HG03521 (cell line): ENCODE measurements around the gene ZNF133.
"Not testable (repeated sequence)": the region's sequence is repeated elsewhere in the genome, so short reads cannot be mapped to it uniquely, and the experiment has no call there.

Experiments
- ATAC-seq: cut with Tn5 transposase; IDR thresholded peaks from one replicate; pipeline ENCODE4 v1.9.1; 2021; ENCODE audit warnings: mild to moderate bottlenecking, moderate library complexity; ENCODE audit not compliant: unreplicated experiment

ZNF133 gene

DNA sequence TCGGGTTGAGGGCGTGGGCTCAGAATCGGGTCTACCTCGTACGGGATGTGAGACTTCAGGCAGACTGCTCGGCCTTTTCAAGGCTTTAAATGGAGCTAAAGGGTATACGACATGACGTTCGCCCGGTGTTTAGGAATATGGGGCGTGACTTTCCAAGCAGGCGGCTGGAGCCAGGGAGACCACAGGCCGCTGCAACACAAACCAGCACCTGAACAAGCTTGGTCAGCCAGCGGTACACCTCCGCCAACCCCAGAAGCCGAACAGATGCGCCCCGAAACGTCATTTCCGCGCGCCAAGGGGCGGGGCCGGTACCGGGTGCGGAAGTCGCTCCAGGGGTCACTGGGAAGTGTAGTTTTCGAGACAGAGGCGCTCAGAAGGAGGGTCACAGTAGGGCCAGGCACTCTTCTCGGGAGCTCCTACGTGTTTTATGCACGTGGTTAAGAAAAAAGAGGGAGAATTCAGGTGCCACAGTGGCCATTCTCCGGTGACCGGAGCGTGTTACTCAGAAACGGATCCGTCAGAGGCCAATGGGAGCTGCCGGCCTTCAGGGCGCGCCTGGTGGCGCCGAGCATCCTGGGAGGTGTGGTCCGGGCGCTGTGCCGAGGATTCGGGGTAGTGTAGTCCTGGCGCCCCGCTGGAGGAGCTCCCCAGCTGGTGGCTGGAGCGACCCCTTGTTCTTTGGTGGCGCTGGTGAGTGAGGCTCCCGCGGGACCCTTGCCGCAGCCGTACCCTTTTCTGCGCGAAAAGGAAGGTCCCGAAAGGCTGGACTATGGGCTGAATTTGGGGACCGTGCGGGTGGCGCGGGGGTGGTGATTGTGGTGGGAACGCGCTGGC, at the start of gene ZNF133:
Gene ZNF133, plus strand, starts transcription at position 613 of the 834 bp plus-strand sequence. CDS start 17,160 bp downstream, outside the sequence.
- ATAC-seq, result peak; percentile 96

DNA sequence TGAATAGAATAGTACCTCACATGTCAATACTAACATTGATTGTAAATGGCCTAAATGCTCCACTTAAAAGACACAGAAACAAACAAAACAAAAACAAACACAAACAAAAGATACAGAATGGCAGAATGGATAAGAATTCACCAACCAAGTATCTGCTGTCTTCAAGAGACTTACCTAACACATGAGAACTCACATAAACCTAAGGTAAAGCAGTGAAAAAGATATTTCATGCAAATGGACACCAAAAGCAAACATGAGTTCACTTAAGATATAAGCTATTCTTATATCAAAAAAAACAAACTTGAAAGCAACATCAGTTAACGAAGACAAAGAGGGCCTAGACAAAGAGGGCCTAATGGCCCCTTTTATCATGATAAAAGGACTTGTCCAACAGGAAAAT, 47.3 kb upstream of the ZNF133 start:
- ATAC-seq, result no peak

DNA sequence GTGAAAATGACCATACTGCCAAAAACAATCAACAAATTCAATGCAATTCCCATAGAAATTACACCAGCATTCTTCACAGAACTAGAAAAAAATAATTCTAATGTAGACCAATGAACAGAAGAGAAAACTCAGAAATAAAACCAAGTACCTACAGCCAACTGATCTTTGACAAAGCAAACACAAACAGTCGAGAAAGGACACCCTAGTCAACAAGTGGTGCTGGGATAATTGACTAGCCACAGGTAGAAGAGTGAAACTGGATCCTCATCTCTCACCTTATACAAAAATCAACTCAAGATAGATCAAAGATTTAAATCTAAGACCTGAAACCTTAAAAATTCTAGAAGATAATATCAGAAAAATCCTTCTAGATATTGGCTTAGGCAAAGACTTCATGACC, 44.5 kb upstream of the ZNF133 start:
- ATAC-seq, result no peak

DNA sequence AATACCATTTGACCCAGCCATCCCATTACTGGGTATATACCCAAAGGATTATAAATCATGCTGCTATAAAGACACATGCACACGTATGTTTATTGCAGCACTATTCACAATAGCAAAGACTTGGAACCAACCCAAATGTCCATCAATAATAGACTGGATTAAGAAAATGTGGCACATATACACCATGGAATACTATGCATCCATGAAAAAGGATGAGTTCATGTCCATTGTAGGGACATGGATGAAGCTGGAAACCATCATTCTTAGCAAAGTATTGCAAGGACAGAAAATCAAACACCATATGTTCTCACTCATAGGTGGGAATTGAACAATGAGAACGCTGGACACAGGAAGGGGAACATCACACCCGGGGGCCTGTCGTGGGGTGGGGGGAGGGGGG, 39.8 kb upstream of the ZNF133 start:
- ATAC-seq, result not testable (repeated sequence)

DNA sequence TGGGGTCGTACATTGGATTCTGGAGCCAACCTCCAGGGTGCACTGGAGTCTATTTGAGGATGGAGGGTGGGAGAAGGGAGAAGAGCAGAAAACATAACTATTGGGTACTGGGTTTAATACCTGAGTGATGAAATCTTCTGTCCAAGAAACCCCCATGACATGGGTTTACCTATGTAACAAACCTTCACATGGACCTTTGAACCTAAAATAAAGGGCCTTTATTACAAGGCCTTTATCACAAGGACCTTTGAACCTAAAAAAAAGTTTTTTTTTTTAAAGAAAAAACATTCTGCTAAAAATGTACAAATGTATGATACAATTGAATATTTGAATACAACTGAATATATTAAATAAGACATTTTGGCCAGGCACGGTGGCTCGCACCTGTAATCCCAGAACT, 38.1 kb upstream of the ZNF133 start:
- no peak for ATAC-seq

DNA sequence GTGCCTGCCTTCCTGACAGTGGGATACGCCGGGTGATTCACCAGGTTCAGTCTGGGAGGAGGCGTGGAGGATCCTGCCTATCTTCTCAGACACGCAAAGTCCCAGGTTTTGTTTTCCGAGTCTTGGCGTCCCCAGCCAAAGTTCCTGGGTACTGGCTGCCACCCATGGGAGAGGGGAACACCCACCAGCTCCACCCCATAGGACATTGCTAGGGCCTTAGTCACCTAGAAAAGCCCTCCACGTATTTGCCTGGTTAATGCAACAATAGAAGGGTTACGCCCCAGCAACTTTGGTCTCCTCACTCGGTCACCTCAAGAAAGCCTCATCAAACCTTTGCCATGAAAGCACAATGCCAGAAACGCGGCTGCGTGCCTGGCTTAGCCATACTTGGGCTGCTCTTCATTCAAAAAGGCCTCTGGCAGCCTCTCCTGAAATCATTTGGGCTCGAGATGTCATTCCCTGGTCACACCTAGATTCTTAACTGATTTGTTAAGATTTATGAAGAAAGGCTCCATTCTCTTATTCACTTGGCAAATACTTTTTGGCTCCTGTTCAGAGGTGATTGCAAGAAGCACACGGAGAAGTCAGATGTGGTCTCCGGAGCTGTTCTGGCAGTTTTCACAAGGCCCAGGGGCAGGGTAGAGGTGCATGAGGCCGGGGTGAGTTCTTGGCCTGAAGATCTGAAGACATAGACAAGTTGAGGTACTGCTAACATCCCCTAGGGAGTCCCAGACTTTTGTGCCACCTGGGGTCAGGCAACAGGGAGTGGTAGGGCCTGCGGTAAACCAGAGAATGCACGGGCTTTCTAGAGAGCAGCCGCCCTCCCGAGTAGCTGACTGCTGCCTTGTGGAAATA, 35.5 kb upstream of the ZNF133 start:
- no peak for ATAC-seq

DNA sequence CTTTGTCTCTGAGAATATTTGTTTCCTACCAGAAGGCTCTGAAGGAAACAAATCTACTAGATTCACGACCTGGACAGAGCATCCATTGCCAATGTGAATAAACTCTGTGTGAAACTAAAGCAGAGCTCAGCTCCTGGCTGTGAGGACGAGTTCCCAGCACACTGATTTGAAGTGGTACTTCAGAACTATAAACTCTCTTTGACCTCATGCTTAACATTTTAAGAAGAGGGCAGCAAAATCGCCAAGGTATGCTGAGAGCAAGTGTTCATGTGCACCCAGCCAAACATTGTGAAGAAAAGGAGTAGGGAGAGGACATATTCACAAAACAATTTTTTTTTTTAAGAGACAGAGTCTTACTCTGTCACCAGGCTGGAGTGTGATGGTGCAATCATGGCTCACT, 33.7 kb upstream of the ZNF133 start:
- ATAC-seq, result no peak

DNA sequence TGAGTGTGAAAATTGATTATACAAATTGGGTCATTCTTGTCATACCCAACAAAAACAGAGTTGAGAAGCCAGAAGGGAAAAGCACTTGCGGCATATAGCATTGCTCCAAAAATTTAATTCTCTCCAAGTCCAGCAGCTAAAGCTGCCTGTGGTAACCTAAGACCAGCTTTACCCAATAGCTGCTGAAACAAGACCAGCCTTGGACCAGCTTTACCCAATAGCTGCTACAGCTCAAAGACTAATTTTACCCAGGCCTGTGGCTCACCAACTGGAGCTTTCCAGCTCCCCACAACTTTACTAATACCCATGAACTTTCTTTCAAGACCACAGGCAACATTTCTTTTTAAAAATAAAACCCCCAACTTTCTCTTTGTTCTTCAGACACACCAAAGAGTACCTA, 32.8 kb upstream of the ZNF133 start:
- ATAC-seq, result no peak

DNA sequence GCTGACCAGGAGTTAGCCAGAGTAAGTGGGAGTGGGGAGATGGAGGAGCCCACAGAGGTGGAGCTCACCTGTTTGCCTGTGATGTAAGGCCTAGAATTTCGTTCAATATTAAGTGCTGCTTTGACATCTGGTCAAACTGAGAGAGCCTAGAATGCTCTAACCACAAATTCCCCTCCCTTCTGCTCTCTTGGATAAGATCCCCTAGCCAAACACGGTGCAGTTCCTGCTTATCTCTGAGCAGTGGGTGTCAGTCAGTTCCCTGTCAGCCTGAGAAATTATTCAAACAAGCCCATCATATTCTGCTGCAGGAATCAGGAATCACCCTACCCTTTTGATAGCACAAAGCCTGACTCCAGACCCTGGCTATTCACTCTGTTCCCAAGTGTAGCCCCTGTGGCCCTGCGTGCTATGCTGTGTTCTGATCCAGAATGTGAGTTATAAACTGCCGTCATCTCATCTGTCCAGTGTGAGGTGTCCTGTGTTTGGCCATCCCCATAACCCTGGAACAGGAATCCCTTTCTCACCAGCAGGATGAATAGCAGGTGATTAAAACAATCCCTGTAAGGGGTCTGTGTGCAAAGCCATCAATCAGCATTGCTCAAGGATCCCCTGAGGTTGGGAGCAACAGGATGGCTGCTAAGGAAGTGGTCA, 31.8 kb upstream of the ZNF133 start:
- ATAC-seq, result no peak

DNA sequence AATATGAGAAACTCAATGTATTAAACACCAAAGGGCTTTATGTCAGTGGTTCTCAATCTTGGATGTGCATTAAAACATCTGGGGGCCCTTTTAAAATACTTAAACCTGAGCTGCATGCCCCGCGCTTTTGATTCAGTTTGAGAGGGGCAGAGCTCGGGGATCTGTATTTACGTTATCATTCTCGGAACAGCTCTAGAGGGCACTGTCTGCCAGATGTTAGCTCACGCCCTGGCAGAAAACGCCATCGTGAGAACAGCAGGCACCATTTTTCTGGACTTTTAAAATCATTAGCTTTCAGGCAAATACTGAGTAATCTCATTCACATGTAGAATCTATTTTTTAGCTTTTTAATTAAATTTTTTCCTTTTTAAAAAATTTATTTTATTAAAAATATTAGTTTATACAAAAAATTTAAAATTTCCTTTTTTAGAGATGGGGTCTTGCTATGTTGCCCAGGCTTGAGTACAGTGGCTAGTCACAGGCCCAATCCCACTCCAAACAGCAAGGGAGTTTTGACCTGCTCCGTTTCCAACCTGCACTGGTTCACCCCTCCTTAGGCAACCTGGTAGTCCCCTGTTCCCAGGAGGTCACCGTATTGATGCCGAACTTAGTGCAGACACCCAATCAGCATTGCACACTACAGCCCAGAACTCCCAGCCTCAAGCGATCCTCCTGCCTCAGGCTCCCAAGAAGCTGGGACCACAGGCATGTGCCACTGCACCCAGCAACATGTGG, 30.0 kb upstream of the ZNF133 start:
- ATAC-seq, result no peak

DNA sequence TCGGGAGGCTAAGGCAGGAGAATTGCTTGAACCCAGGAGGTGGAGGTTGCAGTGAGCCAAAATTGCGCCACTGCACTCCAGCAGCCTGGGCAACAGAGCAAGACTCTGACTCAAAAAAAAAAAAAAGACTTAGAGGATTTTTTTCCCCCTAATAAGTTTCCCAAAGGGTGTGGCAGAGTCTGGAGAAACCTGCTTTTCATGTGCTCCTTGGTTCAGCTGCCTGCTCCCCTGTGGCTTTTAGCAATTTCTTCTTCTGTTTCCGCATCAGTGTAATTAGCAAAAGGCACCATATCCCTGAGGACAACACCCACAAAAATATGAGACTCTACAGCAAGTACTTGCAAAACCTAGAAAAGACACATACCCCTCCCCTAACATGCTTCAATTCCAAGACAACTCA, 28.6 kb upstream of the ZNF133 start:
- ATAC-seq, result no peak

DNA sequence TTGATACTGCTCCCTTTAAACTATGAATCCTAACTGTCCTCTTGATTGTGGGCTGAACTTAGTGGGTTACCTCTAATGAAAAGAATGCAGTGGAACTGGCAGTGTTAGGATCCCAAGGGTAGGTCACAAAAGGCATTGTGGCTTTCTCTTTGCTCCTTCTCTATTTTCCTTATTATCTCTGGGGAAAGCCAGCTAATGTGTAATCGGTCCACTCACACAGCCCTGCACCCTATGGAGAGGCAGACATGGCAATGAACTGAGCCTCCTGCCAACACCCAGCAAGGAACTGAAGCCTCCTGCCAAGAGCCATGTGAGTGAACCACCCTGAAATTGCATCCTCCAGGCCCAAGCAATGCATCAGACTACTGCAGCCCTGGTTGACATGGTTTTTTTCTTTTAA, 24.6 kb upstream of the ZNF133 start:
- no peak for ATAC-seq

DNA sequence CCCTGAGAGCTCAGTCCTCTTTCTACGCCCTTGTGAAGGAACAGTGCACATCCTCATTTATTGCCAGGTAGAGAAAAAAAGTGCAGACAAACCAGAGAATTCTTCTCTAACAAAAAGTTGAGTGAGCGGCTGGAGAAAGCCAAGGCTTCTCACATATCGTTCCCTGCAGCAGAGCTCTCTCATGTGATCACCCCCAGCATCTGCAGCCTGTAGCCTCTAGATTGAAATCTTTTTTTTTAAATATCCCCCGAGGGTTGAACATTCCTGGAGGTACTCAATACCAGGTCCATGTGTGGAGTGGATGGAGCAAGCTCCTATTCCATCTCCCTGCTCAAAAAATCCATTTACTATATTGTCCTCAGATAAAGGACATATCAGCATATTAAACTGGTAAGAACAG, 22.9 kb upstream of the ZNF133 start:
- ATAC-seq, result no peak

DNA sequence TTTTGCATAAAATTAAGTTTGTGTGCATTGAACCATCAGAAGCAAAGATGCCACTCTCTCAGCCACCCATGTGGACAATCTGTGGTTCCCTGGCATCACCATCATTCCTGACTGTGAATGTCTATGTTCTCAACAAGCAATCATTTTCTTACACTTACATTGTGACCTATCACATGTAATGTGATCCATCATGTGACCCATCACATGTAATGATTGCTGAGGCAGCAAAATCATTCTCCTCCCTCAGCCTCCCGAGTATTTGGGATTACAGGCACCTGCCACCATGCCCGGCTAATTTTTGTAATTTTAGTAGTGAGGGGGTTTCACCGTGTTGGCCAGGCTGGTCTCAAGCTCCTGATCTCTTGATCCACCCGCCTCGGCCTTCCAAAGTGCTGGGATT, 22.0 kb upstream of the ZNF133 start:
- no peak for ATAC-seq

DNA sequence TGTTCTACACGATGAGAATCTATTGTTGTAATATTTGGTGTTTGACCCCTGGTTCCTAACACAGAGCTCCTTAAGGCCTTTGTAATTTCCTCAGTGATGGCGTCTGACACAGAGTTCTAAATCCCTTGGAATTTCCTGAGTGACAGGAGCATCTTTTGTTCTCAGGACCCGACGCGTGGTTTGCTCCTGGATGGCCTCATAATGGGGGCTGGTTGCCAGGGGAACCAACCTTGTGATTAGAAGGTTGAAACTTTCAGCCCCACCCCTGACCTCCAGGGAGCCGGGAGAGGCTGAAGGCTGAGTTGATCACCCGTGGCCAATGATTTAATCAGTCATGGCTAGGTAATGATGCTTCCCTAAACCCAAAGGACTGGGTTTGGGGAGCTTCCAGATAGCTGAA, 20.5 kb upstream of the ZNF133 start:
- ATAC-seq, result no peak

DNA sequence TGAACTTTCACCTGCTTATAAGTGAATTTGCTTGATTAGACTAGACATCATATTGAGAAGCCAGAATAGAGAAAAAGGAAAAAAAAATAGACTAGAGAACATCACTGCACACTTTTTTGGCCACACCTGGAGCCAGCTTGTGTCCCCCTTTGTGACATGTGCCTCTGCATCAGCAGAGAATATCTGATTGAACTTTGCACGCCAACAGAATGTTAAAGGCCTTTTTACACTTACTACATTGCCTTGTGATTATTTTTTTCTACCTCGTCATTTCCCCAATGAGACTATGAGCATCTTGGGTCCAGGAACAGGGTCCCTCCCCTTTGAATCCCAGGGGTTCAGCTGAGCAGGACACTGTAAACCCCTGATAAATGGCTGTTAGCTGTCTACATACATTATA, 17.2 kb upstream of the ZNF133 start:
- ATAC-seq, result no peak

DNA sequence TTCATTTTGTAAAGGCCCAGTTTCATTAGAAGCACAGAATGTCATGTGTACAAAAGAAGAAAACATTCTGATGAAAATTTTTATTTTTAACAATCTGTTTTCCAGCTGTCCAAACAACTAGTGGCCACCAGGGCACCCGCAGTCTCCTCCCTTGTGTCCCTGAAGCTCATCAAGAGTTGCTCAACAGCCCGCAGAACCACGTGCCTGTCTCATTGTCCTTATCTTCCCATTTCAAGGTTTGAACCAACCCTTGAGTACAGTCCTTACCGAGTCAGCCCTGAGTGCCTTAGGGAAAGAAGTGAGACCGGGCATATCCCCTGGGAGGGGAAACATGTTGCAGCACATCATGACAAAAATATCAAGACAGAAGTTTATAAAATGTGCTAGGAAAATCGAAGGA, 15.9 kb upstream of the ZNF133 start:
- no peak for ATAC-seq

DNA sequence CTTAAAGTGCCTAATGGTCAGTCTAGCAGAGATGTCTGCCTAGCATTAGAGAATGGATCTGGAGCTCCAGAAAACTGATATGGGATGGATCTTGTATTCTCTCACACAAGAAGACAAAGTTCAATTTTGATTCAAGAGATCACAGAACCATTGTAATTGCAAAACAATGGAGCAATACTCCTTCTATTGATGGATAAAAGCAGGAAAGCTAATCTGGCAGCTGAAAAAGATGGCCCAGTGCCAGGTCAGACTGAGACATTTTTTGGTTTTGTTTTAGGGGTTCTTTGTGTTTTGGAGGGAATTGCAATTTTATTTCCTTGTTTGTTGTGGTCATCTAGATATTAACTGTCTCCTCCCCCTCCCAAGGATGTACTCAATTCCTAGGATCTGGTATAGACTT, 14.6 kb upstream of the ZNF133 start:
- no peak for ATAC-seq

DNA sequence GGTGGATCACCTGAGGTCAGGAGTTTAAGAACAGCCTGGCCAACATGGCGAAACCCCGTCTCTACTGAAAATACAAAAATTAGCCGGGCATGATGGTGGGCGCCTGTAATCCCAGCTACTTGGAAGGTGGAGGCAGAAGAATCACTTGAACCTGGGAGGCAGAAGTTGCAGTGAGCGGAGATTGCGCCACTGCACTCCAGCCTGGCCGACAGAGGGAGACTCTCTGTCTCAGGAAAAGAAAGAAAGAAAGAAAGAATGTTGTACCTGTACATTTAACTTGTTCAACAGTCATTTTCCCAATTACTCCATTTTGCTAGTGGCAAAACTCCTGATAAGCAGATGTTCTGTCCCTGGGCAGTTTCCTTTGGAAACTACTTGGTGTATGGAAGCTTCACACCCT, 12.4 kb upstream of the ZNF133 start:
- not testable (repeated sequence) for ATAC-seq

DNA sequence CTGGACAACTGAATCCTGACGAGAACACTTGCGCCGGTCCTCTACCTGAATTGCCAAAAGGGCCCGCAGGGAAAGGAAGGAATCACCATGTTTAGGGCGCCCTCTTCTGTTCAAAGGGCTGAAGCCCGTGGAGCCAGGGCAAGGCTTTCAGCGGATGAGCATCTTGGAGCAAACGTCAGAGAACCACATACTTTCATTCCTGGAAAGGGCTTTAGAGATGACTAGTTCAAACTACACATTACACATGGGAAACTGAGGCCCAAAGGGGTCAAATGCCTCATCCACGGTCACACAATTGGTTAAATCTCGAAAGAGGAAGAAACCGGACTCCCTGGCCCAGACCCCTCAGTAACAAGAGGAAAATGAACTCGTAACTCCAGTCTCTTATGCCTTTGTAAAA, 11.5 kb upstream of the ZNF133 start:
- ATAC-seq, result no peak

DNA sequence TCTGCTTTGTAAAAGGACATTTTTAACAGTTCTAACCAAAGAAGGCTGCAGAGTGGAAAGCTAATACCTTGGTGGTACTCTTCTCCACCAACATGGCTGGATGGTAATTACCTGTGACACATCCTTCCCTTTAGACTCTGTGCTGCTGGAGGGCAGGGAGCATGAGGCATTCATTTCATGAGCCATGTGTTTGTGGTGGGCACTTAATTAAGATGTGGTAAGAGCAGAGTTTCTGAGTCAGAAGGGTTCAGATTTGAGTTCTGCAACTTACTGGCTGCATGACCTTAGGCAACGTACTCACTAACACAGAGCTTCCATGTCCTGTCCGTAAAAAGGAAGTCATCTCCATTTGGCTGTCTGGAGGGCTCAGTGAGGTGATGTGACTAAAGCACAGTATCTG, 9.1 kb upstream of the ZNF133 start:
- ATAC-seq, result no peak
